SK-N-SH (cell line): ENCODE measurements around the gene ZFHX3. TPM values are rescaled to one million over a fixed set of nuclear protein-coding genes. Genes with fewer than 3 reads are reported as not detected.

ENCODE experiments used
- CTCF ChIA-PET: fragments of 300-600, 350-600 bp; formaldehyde crosslinking; extraction: SDS; loops from one replicate; lab custom pipeline; 2021; lab: Yijun Ruan, JAX
- POLR2A ChIA-PET: fragments of 350-600 bp; sonication (Branson Sonifier 250); formaldehyde crosslinking; extraction: SDS; loops from one replicate; lab custom pipeline; 2020; ENCODE audit warnings: antibody characterized with exemption, inconsistent platforms; lab: Yijun Ruan, JAX
- DNase-seq: peaks from one replicate; pipeline ENCODE4 v3.0.0; 2012
- H2AFZ ChIP-seq: fragments of 200-600 bp; sonication (generic); 2 replicates; pipeline ENCODE4 v1.8.1; 2016; ENCODE audit warnings: antibody characterized with exemption, mild to moderate bottlenecking, low read depth
- H3F3A ChIP-seq: fragments of 200-600 bp; sonication (generic); replicated peaks from 2 replicates; pipeline ENCODE3; 2016; ENCODE audit warnings: antibody characterized with exemption, mild to moderate bottlenecking; ENCODE audit not compliant: insufficient read depth
- H3K27ac ChIP-seq, 2 experiments: fragments of 200-500 bp in 1 of 2; fragments of 200-600 bp in 1 of 2; sonication (Bioruptor generic) in 1 of 2; sonication (generic), shearing (Covaris generic) in 1 of 2; 2 replicates each; pipeline versions ENCODE4 v1.5.1 to v1.6.1; 2014 to 2016; ENCODE audit warnings: low read depth in 2 of 2, inconsistent platforms in 1 of 2, low read length in 1 of 2, mild to moderate bottlenecking in 1 of 2, mixed read lengths in 1 of 2
- H3K27me3 ChIP-seq: fragments of 200-600 bp; sonication (generic), shearing (Covaris generic); 2 replicates; pipeline ENCODE4 v1.6.1; 2016; ENCODE audit warnings: mixed run types; ENCODE audit not compliant: insufficient read depth
- H3K36me3 ChIP-seq, 2 experiments: fragments of 200-500 bp in 1 of 2; fragments of 200-600 bp in 1 of 2; sonication (Bioruptor generic) in 1 of 2; sonication (generic) in 1 of 2; replicated peaks in 1 of 2; 2 replicates each; pipeline versions ENCODE3 to v1.5.1; 2014 to 2016; ENCODE audit warnings: low read length in 1 of 2, mild to moderate bottlenecking in 1 of 2; ENCODE audit not compliant: insufficient read depth in 2 of 2, control insufficient read depth in 1 of 2
- H3K4me1 ChIP-seq, 2 experiments: fragments of 200-500 bp in 1 of 2; fragments of 200-600 bp in 1 of 2; sonication (Bioruptor generic) in 1 of 2; sonication (generic), shearing (Covaris generic) in 1 of 2; 2 replicates each; pipeline versions ENCODE4 v1.5.1 to v1.6.1; 2014 to 2016; ENCODE audit warnings: low read depth in 1 of 2, low read length in 1 of 2, mixed run types in 1 of 2; ENCODE audit not compliant: insufficient read depth in 2 of 2, control insufficient read depth in 1 of 2
- H3K4me2 ChIP-seq: fragments of 200-600 bp; sonication (generic), shearing (Covaris generic); 2 replicates; pipeline ENCODE4 v1.6.1; 2017; ENCODE audit warnings: mixed run types
- H3K4me3 ChIP-seq, 2 experiments: fragments of 200-500 bp in 1 of 2; fragments of 200-600 bp in 1 of 2; sonication (Bioruptor generic) in 1 of 2; sonication (generic), shearing (Covaris generic) in 1 of 2; 2 replicates each; pipeline versions ENCODE4 v1.5.1 to v1.8.1; 2014 to 2016; ENCODE audit warnings: low read depth in 2 of 2, inconsistent platforms in 1 of 2, low read length in 1 of 2, mild to moderate bottlenecking in 1 of 2, mixed read lengths in 1 of 2, moderate library complexity in 1 of 2
- H3K79me2 ChIP-seq: fragments of 200-600 bp; sonication (generic); 2 replicates; pipeline ENCODE4 v1.8.1; 2017; ENCODE audit warnings: mild to moderate bottlenecking; ENCODE audit not compliant: insufficient read depth
- H3K9ac ChIP-seq: fragments of 200-600 bp; sonication (generic); 2 replicates; pipeline ENCODE4 v1.6.1; 2017; ENCODE audit warnings: mixed run types
- H3K9me2 ChIP-seq: fragments of 200-600 bp; sonication (generic); 2 replicates; pipeline ENCODE4 v1.6.1; 2017; ENCODE audit warnings: mixed run types
- H3K9me3 ChIP-seq: fragments of 200-600 bp; sonication (generic); 2 replicates; pipeline ENCODE4 v1.6.1; 2017; ENCODE audit warnings: mixed run types, mild to moderate bottlenecking, moderate library complexity
- H4K20me1 ChIP-seq: fragments of 200-600 bp; sonication (generic); 2 replicates; pipeline ENCODE4 v1.6.1; 2017; ENCODE audit warnings: mild to moderate bottlenecking, mixed run types; ENCODE audit not compliant: insufficient read depth
- CTCF ChIP-seq: fragments of 200-600 bp; sonication (generic); IDR thresholded peaks from 2 replicates; pipeline ENCODE4 v1.6.1; 2017; ENCODE audit warnings: antibody characterized with exemption, mild to moderate bottlenecking, moderate library complexity
- EP300 ChIP-seq, 2 experiments: IDR thresholded peaks; 2 replicates each; pipeline versions ENCODE4 v1.4.0 to v1.6.1; 2012; ENCODE audit warnings: borderline replicate concordance in 1 of 2, low read depth in 1 of 2, low read length in 1 of 2
- FOSL2 ChIP-seq: IDR thresholded peaks from 2 replicates; pipeline ENCODE4 v1.4.0; 2012; ENCODE audit warnings: low read depth, mild to moderate bottlenecking, moderate library complexity, borderline replicate concordance
- GABPA ChIP-seq: IDR thresholded peaks from 2 replicates; pipeline ENCODE4 v1.4.0; 2012; ENCODE audit warnings: low read depth, mild to moderate bottlenecking
- JUND ChIP-seq: IDR thresholded peaks from 2 replicates; pipeline ENCODE4 v1.4.0; 2012
- MAX ChIP-seq: IDR thresholded peaks from 2 replicates; pipeline ENCODE4 v1.4.0; 2012; ENCODE audit warnings: low read depth
- MXI1 ChIP-seq: IDR thresholded peaks from 2 replicates; pipeline ENCODE4 v1.6.1; 2012; ENCODE audit warnings: mild to moderate bottlenecking, low read depth, low read length, improper control_type of control experiment
- PBX3 ChIP-seq: IDR thresholded peaks from 2 replicates; pipeline ENCODE4; 2012
- POLR2AphosphoS5 ChIP-seq: IDR thresholded peaks from 2 replicates; pipeline ENCODE4 v1.6.1; 2012; ENCODE audit warnings: low read depth, low read length
- REST ChIP-seq: IDR thresholded peaks from 2 replicates; pipeline ENCODE4 v1.6.1; 2012; ENCODE audit warnings: mild to moderate bottlenecking, low read depth, low read length, moderate library complexity
- SIN3A ChIP-seq: IDR thresholded peaks from 2 replicates; pipeline ENCODE4 v1.6.1; 2012; ENCODE audit warnings: low read depth, mild to moderate bottlenecking, low read length, moderate library complexity, borderline replicate concordance
- SMC3 ChIP-seq: IDR thresholded peaks from 2 replicates; pipeline ENCODE4 v1.6.1; 2012; ENCODE audit warnings: low read depth, low read length, improper control_type of control experiment
- TAF1 ChIP-seq: IDR thresholded peaks from 2 replicates; pipeline ENCODE4 v1.6.1; 2012; ENCODE audit warnings: low read depth, mild to moderate bottlenecking, low read length, moderate library complexity, borderline replicate concordance
- TCF12 ChIP-seq: IDR thresholded peaks from 2 replicates; pipeline ENCODE4 v1.4.0; 2012
- TEAD4 ChIP-seq: IDR thresholded peaks from 2 replicates; pipeline ENCODE4 v1.4.0; 2012; ENCODE audit warnings: mild to moderate bottlenecking, borderline replicate concordance; ENCODE audit not compliant: insufficient read depth
- WGBS: methylation state at CpG from one replicate; pipeline ENCODE4 v1.1.6; 2017; ENCODE audit warnings: low lambda C conversion rate; 5-methylcytosine and 5-hydroxymethylcytosine counted together
- polyA plus RNA-seq, 3 experiments: library from polyadenylated mRNA; depleted of rRNA; stranded (reverse); fragments of >200 nt; gene quantifications; 2 replicates each; pipeline ENCODE4 v1.2.3, GENCODE V29; 2012

The ZFHX3 gene
- polyA plus RNA-seq, 1 of the 3 experiments (the other 2 are of a cell fraction) = 2.0 TPM

- Histone ChIP-seq H3K9me2 (no peaks in the 10 kb centered on the region), H4K20me1 (no peaks in the 10 kb centered on the region), H3K27me3 (no peaks in the 10 kb centered on the region), H3K4me1 (peaks cover 52 to 69% of the 10 kb centered on the region in 2 experiments), H3K27ac (peak overlapping the region; percentile 74 to 90), H3K79me2 (peaks cover 90% of the 10 kb centered on the region), H3K9me3 (no peaks in the 10 kb centered on the region), H2AFZ (no peak overlapping the region), H3K9ac (peak overlapping the region; percentile 91), H3K4me2 (peak overlapping the region; percentile 94), H3F3A (peaks cover 29% of the 10 kb centered on the region), H3K36me3 (no peaks in the 10 kb centered on the region), H3K4me3 (peak overlapping the region; percentile 81 to 84; a peak in 3 of 4 replicates)
- WGBS = 10% methylated on average over 10 of the region's 10 CpGs
- DNase-seq = peak; percentile 72
- POLR2A ChIA-PET = no interaction called here
- TF ChIP-seq MXI1 (no peak), CTCF (0 out of 2 replicates have a peak, but pooled peaks have one; percentile 14), SMC3 (no peak)
- CTCF ChIA-PET = interaction anchor here (0.6 to 4.5 kb wide), 10 partner anchors 9 to 859 kb away, joined by 3 to 17 read pairs (median 6); no protein-coding TSS in a partner anchor
These were observed 6.2 kb upstream of the ZFHX3 start for GRCh38 chr16:73054125-73054484.

- DNase-seq = peak; percentile 52
- peaks cover 29% of the 10 kb centered on the region for H3F3A ChIP-seq
- peaks cover 91% of the 10 kb centered on the region for H3K79me2 ChIP-seq
- ChIA-PET CTCF (interaction anchor here (0.6 to 4.5 kb wide), 7 partner anchors 9 to 825 kb away, joined by 3 to 17 read pairs (median 6); no protein-coding TSS in a partner anchor), POLR2A (no interaction called here)
- H3K36me3 ChIP-seq = no peaks in the 10 kb centered on the region
- H4K20me1 ChIP-seq = no peaks in the 10 kb centered on the region
- peak overlapping the region; percentile 94 for H3K4me2 ChIP-seq
- H3K4me3 ChIP-seq = peak overlapping the region; percentile 4 to 37; a peak in 2 of 4 replicates
- H3K27ac ChIP-seq = peak overlapping the region; percentile 74 to 90
- H3K9me2 ChIP-seq = no peaks in the 10 kb centered on the region
- peaks cover 57 to 73% of the 10 kb centered on the region in 2 experiments for H3K4me1 ChIP-seq
- H3K27me3 ChIP-seq = no peaks in the 10 kb centered on the region
- WGBS = 6% methylated on average over 16 of the region's 16 CpGs
- H2AFZ ChIP-seq = peak overlapping the region; percentile 71
- TF ChIP-seq CTCF (no peak), TCF12 (peak; percentile 72), TEAD4 (peak; percentile 90), TAF1 (no peak), REST (no peak), PBX3 (peak; percentile 42; the same call in 1 of the 2 replicates), FOSL2 (peak; percentile 82), JUND (peak; percentile 81), POLR2AphosphoS5 (no peak), MAX (peak; percentile 81), GABPA (peak; percentile 54), SIN3A (no peak), EP300 (IDR thresholded peaks at IDR 0.05; ENCODE audit: borderline replicate concordance in 1 of 2, low read depth in 1 of 2, low read length in 1 of 2) (peak in 1 of 2 experiments; percentile 49; a peak in 1 of 4 replicates)
- TF ChIP-seq, all 33 proteins: peak for 8
- no peaks in the 10 kb centered on the region for H3K9me3 ChIP-seq
- peak overlapping the region; percentile 91 for H3K9ac ChIP-seq
These were observed 5.6 kb upstream of the ZFHX3 start for GRCh38 chr16:73053364-73054124.
